CD4-positive, alpha-beta T cell treated with Interleukin-6 for 4 hours (primary cell): ENCODE results near the gene AIMP1.
"Not testable (repeated sequence)": the region's sequence is repeated elsewhere in the genome, so short reads cannot be mapped to it uniquely, and the experiment has no call there.

Experiments used
- DNase-seq: peaks from one replicate; pipeline ENCODE4 v3.0.0-alpha.2; 2020; ENCODE audit warnings: mixed read lengths

AIMP1 gene

GRCh38 chr4:106312997-106313522 lies 3.3 kb upstream of the AIMP1 start:
- no peak for DNase-seq

GRCh38 chr4:106314960-106315359 lies 1.4 kb upstream of the AIMP1 start:
- no peak for DNase-seq

- DNase-seq = peak; percentile 40
Measured at GRCh38 chr4:106315476-106315967, 828 bp upstream of the AIMP1 start.

- no peak for DNase-seq
Measured at GRCh38 chr4:106316773-106317409, 541 bp downstream of the AIMP1 start.

- no peak for DNase-seq
Measured at GRCh38 chr4:106317815-106318214, 1.5 kb downstream of the AIMP1 start.

- DNase-seq = no peak
Measured at GRCh38 chr4:106318511-106318910, 2.2 kb downstream of the AIMP1 start.

GRCh38 chr4:106320235-106320634 lies 3.9 kb downstream of the AIMP1 start:
- DNase-seq = no peak

- DNase-seq = not testable (repeated sequence)
Measured at GRCh38 chr4:106321168-106321567, 4.8 kb downstream of the AIMP1 start.

GRCh38 chr4:106321814-106322213 lies 5.5 kb downstream of the AIMP1 start:
- not testable (repeated sequence) for DNase-seq

GRCh38 chr4:106323119-106323518 lies 6.8 kb downstream of the AIMP1 start:
- DNase-seq = no peak

GRCh38 chr4:106325800-106326199 lies 9.4 kb downstream of the AIMP1 start:
- DNase-seq = no peak

GRCh38 chr4:106329041-106329618 lies 12.8 kb downstream of the AIMP1 start:
- no peak for DNase-seq

- no peak for DNase-seq
Measured at GRCh38 chr4:106333186-106333585, 16.8 kb downstream of the AIMP1 start.

GRCh38 chr4:106334741-106335470 lies 18.6 kb downstream of the AIMP1 start:
- DNase-seq = no peak

- DNase-seq = no peak
Measured at GRCh38 chr4:106336618-106337017, 20.3 kb downstream of the AIMP1 start.

- no peak for DNase-seq
Measured at GRCh38 chr4:106337916-106338315, 21.6 kb downstream of the AIMP1 start.

- no peak for DNase-seq
Measured at GRCh38 chr4:106338671-106339070, 22.3 kb downstream of the AIMP1 start.

- no peak for DNase-seq
Measured at GRCh38 chr4:106339431-106339830, 23.1 kb downstream of the AIMP1 start.

GRCh38 chr4:106340774-106341173 lies 24.4 kb downstream of the AIMP1 start:
- no peak for DNase-seq

- no peak for DNase-seq
Measured at GRCh38 chr4:106343865-106344646, 27.7 kb downstream of the AIMP1 start.

GRCh38 chr4:106344647-106344970 lies 28.3 kb downstream of the AIMP1 start:
- no peak for DNase-seq

- DNase-seq = no peak
Measured at GRCh38 chr4:106347167-106347566, 30.8 kb downstream of the AIMP1 start.

- DNase-seq = no peak
Measured at GRCh38 chr4:106351016-106351415, 34.7 kb downstream of the AIMP1 start.
